Stimulated activated CD4-positive, alpha-beta T cell treated with anti-CD3 and anti-CD28 coated beads, Interleukin-12 subunit alpha, Interleukin-12 subunit beta, amount 100 ng/mL, for 48 hours (primary cell): Measurements from ENCODE around the gene PARVA.
A peak's percentile ranks its signal among the peaks of the same experiment; 100 is the strongest.
"Not testable (repeated sequence)": the region's sequence is repeated elsewhere in the genome, so short reads cannot be mapped to it uniquely, and the experiment has no call there.

Experiments used
- DNase-seq, 3 donors: peaks; one replicate each; pipeline ENCODE4 v3.0.0-alpha.2; 2020; ENCODE audit warnings: low read depth in 2 of 3, low spot score in 1 of 3

Gene PARVA, protein sequence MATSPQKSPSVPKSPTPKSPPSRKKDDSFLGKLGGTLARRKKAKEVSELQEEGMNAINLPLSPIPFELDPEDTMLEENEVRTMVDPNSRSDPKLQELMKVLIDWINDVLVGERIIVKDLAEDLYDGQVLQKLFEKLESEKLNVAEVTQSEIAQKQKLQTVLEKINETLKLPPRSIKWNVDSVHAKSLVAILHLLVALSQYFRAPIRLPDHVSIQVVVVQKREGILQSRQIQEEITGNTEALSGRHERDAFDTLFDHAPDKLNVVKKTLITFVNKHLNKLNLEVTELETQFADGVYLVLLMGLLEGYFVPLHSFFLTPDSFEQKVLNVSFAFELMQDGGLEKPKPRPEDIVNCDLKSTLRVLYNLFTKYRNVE

DNA sequence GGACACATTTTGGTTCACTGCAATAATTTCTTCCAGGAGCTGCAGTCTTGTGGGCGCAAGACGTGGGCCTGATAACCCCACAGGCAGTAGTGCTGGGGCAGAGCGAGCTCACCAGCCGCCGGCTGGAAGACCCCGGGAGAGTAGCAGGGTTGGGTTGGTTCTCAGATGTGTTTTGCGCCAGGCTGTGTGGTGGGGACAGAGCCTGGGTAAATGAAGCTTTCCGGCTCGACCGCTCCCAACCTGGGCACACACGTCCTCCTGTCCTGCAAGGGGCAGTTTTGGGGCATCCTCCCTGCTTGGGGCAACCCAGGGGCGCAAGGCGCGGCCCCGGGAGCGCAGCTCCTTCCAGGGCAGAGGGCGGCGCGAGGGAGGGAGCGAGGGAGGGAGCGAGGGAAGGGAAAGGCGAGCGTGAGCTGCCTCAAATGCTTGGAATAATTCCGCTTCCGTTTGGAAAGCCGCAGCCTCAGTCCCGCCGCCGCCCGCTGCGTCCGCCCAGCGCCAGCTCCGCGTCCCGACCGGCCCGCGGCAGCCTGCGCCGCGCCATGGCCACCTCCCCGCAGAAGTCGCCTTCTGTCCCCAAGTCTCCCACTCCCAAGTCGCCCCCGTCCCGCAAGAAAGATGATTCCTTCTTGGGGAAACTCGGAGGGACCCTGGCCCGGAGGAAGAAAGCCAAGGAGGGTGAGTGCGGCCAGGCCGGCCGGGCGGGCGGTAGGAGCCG is at the start of gene PARVA:
TSS of gene PARVA (plus strand) at position 466 of the 718 bp plus-strand sequence. CDS start at position 543, 77 bp downstream.
- no peak for DNase-seq

DNA sequence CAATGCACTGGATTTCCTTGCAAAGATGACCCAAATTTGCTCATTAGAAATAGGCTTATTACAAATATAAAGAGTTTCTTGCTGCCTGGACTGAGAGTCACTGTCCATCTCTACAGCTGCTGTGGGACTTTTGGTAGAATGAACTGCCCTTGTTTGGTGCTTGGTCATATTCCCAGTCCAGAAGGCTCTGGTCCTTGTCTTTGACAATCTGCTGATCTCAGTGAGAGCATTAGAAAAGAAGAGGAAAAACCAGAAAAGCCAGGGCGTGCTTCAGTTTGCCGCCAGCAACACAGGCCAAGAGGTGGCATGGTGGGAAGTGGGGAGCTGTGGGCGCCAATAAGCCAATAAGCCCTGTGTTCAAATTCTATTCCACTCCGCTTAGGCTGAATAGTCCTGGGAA is 48.2 kb upstream of the PARVA start:
- no peak for DNase-seq

DNA sequence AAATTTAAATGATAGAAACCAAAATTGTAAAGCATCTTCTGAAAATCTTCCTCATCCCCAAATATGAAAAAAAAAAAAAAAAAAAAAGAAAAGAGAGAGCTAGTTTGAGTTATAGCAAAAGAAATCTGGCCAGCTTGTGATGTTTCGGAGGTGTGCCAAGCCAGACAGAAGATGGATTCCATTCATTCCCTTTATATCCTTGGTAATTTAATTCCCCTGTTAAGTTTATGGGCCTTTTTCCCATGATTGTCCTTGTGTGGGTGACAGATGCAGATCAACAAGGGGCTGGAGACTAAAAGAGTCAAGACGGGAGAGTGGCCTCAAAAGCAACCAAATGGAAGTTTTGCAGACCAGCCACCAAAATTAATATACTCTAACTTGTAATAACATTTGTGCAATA is 47.6 kb upstream of the PARVA start:
- no peak for DNase-seq

DNA sequence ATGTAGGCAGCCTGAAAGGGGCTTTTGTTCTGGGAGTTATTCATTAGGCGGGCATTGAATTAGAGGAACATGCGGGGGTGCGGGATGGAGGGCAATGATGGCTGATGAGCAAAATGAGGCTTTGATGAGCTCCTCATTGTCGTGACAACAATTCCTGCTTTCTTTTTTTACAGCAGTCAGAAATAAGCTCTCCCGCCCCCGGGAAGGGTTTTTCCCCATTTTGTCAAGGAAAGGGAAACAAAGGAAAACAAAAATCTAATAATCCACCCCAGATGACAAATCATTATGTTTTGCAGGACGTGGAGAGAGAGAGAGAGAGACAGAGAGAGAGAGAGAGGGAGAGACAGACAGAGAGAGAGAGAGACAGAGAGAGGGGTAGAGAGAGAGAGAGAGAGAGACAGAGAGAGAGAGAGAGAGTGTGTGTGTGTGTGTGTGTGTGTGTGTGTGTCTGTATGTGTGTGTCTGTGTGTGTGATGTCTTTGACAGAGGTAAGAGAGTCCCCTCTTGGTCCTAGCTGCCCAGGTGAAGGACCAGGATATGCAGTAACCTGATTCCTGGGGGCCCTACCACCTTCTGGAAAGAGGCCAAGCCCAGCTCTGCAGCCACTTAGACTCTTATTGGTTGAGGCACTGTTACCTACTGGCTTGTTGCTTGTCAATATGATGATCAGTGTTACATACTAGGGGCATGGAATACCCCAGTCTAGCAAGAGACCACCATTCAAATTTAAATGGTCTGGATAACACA is 46.7 kb upstream of the PARVA start:
- DNase-seq: no peak

DNA sequence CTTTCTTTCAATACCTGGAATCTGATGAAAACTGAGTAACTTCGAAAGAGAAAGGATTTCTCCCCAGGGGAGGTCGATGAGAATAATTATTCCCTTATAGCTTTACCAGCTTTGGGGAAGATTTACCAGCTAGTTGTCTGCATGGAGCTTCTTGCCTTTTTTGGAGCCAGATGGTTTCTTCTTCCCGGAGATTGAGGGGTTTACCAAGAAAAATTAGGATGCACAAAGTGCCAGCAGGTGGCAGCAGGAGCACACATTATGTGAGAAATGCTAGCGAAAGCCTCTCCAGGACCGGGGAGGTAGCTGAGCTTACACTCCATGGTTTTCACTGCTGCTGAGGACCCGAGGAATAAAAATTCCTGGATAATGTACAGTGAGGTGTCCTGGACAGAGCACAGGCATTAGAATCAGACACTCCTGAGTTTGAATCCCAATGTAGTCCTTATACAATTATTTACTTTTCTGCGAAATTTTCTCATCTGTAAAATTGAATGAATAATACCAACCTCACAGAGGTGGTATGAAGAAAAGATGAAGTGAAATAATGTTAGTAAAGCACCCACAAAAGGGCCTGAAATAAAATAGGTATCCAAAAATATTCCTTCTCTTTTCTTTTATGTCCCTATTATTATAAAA is 46.0 kb upstream of the PARVA start:
- DNase-seq: peak; percentile 52 to 65 (median 54)

DNA sequence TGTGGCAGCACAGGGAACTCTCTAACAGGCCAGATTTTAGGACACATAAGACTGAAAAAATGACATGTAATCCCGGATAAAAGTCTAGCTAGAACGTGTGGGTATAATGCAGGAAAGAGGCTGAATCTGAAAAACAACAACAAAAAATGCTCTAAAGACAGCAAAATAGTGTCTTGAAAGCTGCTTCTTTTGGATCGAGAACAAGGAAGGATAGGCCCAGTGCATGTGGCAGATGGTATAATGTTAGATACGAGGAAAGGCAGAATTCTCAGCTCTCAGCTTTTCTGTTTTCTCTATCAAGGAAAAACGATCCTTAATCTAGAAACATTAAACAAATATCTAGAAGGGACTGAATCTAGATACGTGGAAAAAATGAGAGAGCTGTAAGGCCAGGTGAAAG is 33.8 kb upstream of the PARVA start:
- no peak for DNase-seq

DNA sequence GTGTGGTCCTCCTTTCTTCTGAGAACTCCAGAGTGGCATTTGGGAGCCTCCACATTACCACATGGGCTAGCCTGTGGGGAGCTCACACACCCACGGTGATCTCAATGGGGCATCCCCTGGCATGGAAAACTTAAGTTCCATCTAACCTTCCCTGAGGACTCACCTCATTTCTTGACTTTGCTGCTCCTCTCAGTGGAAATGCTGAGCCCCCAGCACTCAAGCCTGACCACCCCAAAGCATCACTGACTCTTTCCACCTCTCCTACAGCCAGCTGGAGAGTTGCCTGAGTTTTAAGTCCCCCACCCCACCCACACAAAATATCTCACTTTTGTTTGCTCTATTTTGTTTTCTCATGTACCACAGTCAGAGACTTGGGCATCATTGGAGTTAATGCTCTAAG is 23.8 kb upstream of the PARVA start:
- no peak for DNase-seq

DNA sequence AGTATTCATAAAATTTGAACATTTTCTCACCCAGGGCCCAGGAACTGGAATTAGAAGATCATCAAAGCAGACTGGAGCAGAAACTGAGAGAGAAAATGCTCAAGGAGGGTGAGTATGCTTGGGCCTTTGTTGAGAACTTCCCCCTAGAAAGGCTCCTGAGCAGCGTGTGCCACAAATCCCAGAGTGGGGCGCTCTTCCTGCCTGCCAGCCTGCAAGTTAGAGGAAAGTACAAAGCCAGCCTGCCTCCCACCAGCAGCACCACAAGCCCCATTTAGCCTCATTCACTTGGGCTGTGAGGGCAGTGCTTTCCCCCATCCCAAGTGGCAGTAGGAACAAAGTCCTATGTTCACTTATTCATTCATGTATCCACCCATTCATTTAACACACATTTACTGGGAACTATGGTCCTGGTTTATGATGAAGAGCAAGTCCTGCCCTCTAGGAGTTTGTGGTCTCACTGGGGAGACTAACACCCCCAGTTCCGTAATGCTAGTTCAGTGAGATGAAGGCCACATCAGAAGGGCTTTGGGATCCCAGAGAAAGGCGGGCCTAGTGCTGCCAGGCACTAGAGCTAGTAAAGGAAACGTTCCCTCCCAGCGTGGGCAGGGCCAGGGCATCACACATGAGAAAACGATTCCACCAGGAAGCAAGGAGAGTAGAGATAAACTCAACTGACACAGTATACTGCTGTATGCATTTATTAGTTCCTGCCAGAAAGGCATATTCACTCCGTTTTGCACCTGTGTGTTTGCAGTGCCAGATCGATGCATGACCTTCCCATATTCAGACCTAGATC is 22.4 kb upstream of the PARVA start:
- no peak for DNase-seq

DNA sequence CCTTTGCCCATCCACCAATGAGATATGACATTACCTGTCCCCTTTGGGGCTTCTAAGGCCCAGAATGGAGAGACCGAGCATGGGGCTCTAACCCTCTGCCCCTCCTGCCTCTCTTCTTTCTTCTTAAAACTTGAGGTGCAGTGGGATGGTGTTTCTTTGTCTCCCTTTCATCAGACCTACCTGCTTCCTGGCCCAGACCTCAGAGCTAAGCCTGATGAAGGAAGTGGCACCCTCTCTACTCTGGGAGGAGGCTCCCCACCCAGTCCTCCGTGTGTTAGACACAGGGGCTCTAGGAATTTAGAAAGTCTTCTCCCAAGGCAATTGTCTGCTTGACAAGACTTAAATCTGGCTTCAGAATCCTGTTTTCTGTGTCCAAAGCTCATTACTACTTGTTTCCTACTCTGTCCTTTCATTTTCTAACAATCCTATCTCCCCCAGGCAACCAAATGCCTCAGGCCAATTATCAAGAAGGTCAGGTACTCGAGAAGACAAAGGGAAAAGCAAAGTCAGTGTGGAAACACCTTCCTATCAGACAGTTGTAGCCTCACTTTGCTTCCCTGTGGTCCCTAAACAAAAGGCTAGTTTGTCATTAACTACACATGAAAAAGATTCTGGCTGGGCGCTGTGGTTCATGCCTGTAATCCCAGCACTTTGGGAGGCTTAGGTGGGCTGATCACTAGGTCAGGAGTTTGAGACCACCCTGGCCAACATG is 20.3 kb upstream of the PARVA start:
- no peak for DNase-seq

DNA sequence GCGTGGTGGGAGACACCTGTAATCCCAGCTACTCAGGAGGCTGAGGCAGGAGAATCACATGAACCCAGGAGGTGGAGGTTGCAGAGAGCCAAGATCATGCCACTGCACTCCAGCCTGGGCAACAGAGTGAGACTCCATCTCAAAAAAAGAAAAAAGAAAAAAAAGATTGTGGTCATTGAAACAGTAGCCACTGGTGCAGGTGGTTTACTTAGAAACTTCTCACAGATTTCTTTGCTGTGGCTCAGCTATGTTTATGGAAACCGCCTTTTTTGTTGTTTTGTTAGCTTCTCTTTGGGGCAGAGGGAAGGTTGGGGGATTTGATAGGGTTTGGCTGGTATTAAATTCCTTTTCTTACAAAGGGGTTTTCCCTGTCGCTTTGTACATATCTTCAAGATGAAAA is 19.7 kb upstream of the PARVA start:
- DNase-seq: not testable (repeated sequence)

DNA sequence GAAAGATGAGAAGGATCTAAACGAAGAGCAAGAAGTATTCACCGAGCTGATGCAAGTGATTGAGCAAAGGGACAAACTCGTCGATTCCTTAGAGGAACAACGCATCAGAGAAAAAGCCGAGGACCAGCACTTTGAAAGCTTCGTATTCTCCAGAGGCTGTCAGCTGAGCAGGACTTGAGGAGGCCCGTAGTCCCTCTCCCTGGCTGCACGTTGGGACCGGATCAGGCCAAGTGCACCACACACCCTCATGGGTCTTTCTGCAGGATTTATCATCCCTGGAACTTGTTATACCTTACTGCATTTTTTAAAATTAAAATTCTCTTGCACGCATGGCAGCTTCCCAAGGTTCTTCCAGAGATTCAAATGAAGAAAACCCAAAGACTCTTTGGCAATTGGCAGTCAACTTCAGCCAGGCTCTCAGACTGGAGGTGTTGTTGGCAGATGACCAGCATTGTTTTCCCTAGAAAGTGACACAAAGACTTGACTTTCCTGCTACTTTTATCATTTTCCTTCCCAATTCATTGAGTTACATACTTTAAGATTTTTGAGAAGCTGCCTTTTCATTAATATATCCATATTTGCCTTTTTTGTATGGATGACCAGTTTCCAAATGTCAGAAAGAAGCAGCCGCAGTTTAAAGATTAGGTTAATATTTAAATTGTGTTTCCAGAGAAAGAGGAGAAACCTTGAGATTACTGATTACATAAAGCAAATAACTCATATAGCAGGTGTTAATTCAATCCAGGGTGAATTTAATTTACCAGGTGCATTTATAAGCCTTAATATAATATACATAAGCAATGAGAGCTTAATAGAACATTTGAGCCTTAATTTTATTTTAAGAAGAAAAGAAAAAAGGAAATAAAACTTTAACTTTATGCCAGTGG is 18.8 kb upstream of the PARVA start:
- DNase-seq: no peak

DNA sequence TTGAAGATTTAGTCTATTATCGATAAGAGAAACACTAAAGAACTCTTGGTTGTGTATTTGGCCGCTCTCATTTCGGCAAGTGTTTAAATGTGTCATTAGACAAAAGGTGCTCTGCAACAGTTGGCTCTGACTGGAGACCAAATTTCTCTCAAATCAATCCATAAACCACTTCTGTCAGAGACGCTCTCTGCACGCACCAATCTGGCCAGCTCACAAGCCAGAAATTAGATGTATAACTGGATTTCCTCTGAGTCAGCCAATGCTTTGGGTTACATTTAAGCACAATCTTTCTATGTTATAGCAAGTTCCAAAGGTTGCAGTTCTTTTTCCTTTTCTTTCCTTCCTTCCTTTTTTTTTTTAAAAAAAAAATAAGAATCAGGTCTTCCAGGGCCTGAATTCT is 17.6 kb upstream of the PARVA start:
- DNase-seq: no peak

DNA sequence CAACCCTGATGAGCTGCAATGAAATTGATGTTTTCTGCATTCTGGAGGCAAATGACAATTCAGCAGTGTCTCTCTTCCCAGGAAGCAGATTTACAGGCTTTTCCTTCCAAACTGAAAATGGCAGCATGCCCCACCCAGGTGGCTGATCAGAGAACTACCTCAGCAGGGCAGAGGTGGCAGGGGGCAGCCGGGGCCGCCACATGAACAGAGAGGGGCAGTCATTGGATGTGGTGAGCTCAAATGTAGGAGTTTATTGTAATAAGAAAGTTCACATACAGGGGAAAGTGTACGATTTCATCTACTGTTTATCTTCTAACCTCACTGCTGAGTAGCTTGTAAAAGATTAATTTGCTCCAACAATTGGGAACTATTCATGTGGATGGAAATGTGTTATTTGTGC is 15.7 kb upstream of the PARVA start:
- no peak for DNase-seq

DNA sequence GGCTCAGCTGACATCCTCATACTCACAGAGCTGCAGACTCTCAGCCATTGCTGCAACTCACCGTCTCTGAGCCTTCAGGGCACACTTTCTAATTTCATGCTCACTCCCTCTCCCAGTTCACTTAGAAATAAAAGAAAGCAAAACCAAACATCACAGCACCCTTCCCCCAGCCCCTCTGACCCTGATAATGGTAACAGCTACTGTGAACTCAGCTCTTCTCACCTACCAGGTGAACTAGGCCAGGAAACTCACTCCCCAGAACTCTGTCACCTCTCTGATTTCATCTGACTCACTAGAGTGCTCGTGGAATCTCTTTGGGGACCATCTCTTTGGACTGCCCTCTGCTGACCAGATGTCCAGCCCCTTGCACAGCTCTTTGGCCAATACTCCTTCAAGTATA is 14.5 kb upstream of the PARVA start:
- no peak for DNase-seq

DNA sequence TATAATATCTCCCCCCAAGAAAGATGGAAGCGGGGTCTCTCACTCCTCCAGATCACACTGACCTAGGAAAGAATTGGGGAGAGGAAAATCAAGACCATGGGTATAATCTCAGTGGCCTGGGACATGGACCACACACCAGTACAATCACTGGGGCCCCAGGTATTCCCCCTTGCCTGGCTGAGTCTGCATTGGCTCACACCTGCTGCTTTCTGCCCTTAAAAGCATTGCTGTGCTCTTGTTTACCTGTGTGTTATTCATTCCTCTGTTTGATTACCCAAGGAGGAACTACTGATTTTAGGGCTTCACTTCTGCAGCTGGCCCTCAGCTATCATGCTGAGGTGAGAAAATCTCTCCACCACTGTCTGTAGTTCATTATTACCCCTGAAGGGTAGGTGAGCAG is 14.0 kb upstream of the PARVA start:
- DNase-seq: no peak

DNA sequence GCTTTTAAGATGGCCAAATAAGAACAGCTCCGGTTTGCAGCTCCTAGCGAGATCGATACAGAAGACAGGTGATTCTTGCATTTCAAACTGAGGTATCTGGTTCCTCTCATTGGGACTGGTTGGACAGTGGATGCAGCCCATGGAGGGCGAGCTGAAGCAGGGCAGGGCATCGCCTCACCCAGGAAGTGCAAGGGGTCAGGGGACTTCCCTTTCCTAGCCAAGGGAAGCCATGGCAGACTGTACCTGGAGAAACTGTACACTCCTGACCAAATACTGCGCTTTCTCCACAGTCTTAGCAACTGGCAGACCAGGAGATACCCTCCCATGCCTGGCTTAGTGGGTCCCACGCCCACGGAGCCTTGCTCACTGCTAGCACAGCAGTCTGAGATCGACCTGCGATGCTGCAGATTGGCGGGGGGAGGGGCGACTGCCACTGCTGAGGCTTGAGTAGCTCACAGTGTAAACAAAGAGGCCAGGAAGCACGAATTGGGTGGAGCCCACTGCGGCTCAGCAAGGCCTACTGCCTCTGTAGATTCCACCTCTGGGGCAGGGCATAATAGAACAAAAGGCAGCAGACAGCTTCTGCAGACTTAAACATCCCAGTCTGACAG is 11.3 kb upstream of the PARVA start:
- DNase-seq: peak; percentile 14 to 30 (median 18)

DNA sequence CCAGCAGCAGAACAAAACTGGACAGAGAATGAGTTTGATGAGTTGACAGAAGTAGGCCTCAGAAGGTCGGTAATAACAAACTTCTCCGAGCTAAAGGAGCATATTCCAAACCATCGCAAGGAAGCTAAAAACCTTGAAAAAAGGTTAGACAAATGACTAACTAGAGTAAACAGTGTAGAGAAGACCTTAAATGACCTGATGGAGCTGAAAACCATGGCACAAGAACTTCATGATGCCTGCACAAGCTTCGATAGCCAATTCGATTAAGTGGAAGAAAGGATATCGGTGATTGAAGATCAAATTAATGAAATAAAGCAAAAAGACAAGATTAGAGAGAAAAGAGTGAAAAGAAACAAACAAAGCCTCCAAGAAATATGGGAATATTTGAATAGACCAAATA is 10.3 kb upstream of the PARVA start:
- not testable (repeated sequence) for DNase-seq

DNA sequence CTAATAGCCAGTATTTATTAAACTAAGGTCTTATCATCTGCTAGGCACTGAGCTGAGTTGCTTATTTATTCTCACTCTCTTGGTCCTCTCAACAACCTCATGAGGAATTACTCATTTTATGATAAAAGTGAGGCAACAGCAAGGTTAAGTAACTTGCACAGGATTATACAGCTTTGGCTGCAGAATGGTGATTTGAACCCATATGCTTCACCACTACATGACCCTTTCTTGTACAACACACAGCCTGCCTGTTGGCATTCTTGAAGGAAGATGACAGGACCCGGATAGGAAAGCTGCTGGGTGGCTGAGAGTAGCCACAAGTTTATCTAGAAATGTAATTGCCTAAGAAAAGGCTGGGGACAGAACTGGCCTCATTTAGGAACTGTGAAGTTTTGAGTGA is 5.3 kb upstream of the PARVA start:
- no peak for DNase-seq

DNA sequence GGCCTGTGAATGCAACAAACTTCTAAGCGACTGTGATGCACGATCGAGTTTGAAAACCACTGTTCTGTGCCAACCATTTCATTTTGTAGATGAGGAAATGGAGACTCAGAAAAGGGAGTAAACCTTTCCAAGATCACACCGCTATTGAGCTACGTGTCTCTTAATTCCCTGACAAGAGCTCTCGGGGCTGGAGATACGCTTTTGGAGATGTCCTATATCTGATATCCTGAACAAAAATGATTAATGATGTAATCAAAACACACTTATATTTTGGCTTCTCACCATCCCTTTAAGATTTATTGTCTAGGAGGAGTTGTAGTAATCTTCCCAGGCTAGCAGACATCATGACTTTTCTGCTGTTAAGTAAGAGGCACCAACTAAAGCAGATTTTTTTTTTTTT is 1.7 kb upstream of the PARVA start:
- no peak for DNase-seq
